ENCODE results near the gene BBOX1.

GRCh38 chr11:27060816-27061460 is 20.3 kb downstream of the BBOX1 start:
- peak; percentile 10 for TF ChIP-seq EZH2 (IDR thresholded peaks at IDR 0.05; ENCODE audit: borderline replicate concordance, low read depth, low read length, poor library complexity, severe bottlenecking)
- no peak for TF ChIP-seq CTCF (conservative IDR thresholded peaks at IDR 0.05; ENCODE audit: low read depth, low read length)

Data from A673 (cell line).